NCI-H2081 (cell line): Measurements from ENCODE around the gene THAP9.
"Not testable (repeated sequence)": the region's sequence is repeated elsewhere in the genome, so short reads cannot be mapped to it uniquely, and the experiment has no call there.

Experiments used
- DNase-seq, 2 experiments: peaks; one replicate each; lab custom pipeline; 2025; lab: John Stamatoyannopoulos, UW

THAP9 gene

DNA sequence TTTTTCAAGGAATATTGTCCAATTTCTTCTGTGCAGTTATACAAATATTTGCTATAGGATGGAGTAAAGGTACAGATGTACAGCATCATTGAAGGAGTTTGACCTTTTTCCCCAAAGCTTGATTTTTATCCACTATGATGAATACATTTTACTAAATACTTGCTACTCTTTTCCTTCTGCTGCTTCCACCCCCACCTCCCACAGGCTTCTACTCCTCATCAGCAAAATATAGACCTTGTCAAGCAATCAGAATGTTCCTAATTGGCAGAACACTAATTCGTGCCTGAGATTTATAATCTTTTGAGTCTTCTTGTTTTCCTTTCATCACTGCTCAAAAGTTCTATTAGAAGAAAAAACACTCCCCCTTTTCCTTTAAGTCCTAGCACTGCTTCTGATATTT lies 3.8 kb upstream of the THAP9 start:
- DNase-seq, result no peak

DNA sequence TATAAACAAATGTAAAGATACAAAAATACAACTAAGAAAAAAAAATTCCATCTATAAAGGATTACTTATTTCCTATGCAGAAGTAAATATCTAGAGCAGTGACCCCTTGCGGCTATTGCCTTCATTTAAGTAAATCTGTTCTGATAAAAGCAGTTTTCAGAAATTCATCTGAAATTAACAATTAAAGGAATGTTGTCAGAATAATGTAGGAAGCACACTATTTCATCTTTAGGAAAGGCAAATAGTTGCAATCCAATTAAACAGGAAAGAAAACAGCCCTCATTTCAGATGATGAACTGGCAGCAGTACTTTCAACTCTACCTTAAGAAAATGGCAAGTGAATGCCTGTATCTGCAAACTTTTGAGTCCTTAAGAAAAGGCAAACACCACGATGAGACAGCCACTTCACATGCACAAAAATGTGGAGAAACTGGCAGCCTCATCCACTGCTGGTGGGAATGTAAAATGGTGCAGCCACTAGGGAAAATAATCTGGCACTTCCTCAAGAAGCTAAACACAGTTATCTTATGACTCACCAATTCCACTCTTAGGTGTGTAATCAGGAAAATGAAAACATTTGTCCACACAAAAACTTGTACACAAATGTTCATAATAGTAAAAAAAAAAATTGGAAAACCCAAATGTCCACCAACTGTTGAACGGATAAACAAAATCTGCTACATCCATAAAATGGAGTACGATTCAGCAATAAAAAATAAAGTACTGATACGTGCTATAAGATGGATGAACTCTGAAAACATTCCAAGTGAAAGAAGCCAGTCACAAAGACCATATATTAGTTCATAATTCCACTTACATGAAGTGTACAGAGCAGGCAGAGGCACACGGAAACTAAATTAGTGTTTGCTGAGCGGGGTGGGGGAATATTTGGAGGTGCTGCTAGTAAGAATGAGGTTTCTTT lies 2.0 kb upstream of the THAP9 start:
- no peak for DNase-seq

GRCh38 chr4:82899374-82900065 lies 1.0 kb upstream of the THAP9 start:
- no peak for DNase-seq

GRCh38 chr4:82900066-82900410 lies 497 bp upstream of the THAP9 start:
- no peak for DNase-seq

DNA sequence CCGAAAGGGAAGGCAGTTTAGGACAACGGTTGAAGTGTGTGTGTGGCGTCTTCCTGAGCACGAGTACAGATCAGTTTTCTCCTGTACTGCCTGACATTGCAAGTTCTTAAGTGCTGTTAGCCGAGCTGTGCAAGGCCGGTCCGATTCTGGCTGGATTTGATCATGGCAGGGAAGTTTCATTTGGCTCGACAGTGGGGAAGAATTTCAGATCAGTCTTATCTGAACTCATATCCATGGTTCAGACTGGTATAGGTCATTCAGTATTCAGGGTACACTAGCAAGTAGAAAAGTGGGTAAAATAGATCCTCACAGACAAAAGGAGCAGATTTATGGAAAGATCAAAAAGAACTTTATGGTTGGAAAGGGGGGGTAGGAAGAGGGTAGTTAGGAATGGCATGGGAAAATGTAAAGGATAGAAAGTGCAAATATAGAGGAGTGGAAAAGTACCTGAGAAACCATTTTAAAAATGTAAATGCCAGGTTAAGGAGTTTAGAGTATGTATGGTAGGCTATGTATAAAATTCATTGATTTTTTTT lies 716 bp downstream of the THAP9 start:
- DNase-seq, result no peak

DNA sequence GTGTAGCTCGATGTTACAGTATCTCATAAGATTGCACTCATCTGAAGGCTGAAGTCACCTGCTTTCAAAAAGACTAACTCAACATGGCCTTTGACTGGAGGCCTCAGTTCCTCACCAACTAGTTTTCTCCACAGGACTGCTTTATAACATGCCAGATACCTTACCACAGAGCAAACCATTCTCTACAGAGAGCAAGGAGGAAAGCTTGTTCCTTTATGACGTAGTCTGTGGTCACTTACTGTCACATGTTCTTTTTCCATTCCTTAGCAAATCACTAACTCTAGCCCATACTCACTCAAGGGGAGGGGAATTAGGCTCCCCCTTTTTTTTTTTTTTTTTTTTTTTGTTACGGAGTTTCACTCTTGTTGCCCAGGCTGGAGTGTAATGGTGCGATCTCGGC lies 3.2 kb downstream of the THAP9 start:
- no peak for DNase-seq

- no peak for DNase-seq
Measured at GRCh38 chr4:82905205-82905604, 4.7 kb downstream of the THAP9 start.

DNA sequence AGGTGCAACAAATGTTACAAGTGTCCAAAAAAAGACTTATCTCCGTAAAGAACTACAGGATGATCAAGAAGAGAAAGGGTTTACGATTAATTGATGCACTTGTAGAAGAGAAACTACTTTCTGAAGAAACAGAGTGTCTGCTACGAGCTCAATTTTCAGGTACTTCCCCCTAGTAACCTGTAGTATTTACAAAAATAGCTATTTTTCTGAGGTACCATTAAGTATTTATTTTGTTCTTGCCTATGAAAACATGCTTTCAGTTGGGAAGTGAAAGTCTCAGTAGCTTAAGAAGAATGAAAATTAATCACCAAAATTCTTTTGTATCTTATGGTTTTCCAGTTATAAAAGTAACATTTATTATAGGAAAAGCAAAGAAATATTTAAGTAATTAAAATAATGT lies 5.9 kb downstream of the THAP9 start:
- DNase-seq, result no peak

DNA sequence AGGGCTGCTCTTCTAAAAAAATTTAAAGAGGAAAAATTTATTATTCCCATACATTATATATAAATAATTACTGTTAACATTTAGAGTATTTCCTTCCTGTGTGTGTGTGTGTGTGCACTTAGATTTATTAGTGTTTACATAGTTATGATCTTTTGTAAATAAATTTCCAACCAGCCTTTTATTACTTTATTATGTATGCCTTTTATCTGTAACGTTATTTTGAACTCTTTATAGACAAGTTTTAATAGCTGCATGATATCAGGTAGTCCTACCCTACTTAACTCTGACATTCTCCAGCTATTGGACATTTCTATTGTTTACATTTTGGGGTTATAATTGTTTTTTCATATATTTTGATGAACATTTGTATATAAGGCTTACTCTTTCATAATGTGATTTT lies 8.8 kb downstream of the THAP9 start:
- DNase-seq, result no peak

DNA sequence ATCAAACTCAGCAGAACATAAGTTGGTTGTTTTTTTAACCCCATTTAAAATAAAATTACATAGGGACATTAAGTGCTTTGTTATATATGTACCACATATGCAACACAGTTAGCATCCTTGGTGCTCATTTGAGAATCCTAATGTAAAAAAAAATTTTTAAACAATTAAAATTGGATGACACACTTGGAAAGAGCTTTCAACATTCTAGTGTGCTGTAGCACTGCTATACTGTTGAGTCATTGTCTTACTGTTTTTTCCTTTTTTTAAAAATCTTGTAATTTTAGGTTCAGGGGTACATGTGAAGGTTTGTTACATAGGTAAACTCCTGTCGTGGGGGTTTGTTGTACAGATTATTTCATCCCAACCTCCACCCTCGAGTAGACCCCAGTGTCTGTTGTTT lies 12.8 kb downstream of the THAP9 start:
- no peak for DNase-seq

DNA sequence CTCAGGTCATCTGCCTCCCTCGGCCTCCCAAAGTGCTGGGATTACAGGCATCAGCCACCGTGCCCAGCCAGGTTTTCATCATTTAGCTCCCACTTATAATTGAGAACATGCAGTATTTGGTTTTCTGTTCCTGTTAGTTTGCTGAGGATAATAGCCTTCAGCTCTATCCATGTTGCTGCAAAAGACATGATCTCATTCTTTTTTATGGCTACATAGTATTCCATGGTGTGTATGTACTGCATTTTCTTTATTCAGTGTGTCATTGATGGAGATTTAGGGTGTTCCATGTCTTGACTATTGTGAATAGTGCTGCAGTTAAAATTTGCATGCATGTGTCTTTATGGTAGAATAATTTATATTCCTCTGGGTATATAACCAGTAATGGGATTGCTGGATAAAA lies 13.4 kb downstream of the THAP9 start:
- DNase-seq, result not testable (repeated sequence)

- DNase-seq, result no peak
Measured at GRCh38 chr4:82918091-82918490, 17.6 kb downstream of the THAP9 start.

- DNase-seq, result no peak
Measured at GRCh38 chr4:82919386-82919785, 18.9 kb downstream of the THAP9 start.

GRCh38 chr4:82921795-82922194 lies 21.3 kb downstream of the THAP9 start:
- no peak for DNase-seq

- no peak for DNase-seq
Measured at GRCh38 chr4:82930848-82931755, 30.6 kb downstream of the THAP9 start.

- DNase-seq, result no peak
Measured at GRCh38 chr4:82934441-82934840, 33.9 kb downstream of the THAP9 start.

GRCh38 chr4:82939414-82939813 lies 38.9 kb downstream of the THAP9 start:
- DNase-seq, result no peak

DNA sequence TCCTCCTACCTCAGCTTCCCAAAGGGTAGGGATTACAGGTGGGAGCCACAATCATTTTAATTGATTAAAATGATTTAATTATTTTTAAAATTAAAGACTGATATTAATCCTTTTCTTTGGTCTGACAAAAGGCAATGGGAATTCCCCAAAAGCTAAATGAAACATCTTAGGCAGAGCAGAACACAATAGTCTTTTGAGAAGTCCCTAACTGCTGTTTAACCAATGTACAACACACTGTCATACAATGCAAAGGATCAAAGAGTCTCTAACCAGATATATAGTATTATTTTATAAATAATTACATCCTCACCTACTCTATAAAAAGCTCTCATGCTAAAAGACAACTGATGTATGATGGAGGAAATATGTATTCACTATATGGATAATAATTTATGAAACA lies 47.0 kb downstream of the THAP9 start:
- no peak for DNase-seq

DNA sequence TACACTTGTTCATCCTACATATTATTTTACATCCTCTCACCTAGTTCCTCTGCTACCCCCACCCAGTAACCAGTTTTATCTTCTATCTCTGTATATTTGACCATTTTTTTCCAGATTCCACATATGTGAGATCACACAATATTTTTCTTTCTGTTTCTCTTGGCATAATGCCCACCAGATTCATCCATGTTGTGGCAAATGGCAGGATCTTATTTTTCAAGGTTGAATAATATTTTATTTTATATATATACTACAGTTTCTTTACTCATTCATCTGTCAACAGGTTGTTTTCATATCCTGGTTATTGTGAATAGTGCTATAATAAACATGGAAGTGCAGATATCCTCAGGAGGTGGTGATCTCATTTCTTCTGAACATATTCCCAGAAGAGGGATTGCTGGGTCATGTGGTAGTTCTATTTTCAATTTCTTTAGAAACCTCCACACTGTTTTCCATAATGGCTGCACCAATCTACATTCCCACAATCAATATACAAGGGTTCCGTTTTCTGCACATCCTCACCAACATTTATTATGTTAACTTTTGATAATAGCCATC lies 48.2 kb downstream of the THAP9 start:
- DNase-seq, result no peak

- DNase-seq, result no peak
Measured at GRCh38 chr4:82951196-82951595, 50.7 kb downstream of the THAP9 start.

GRCh38 chr4:82954212-82954611 lies 53.7 kb downstream of the THAP9 start:
- DNase-seq, result no peak

GRCh38 chr4:82957045-82957444 lies 56.5 kb downstream of the THAP9 start:
- DNase-seq, result no peak
